GM18508 (cell line): Measurements from ENCODE around the gene ZNF530.

Experiments used
- ATAC-seq: cut with Tn5 transposase; IDR thresholded peaks from one replicate; pipeline ENCODE4 v1.9.1; 2021; ENCODE audit warnings: moderate number of reproducible peaks; ENCODE audit not compliant: insufficient read depth, unreplicated experiment

ZNF530 gene

DNA sequence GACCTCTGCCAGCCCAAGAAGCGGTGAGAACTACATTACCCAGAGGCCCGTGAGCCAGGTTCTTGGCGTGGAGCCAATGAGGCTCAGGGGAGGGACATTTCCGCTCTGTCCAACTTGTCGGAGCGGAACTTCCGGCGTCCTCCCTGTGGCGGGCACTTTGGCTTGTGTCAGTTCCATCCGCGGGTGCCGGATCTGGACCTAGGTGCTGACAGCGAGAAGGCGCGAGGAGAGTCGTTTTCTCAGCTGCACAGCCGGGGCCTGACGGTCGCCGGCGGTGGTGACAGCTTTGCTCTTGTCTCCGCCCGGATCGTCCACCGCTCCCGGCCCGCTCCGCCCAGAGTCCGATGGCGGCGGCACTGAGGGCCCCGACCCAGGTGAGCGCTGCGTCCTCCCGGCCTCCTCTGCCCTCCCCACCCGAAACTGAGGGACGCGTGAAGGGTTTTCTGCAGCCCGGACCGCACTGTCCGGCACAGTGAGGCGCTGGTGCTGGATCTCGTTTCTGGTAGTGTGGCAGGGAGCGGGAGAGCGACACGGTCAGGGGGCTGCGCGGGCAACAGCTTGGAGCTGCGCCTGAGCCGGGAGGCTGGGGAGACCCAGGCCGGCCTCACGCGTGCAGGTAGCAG lies at the start of gene ZNF530:
Gene ZNF530 (plus strand): TSS at position 125 of the 623 bp plus-strand sequence. CDS start 4,461 bp downstream, outside the sequence.
- ATAC-seq: peak; percentile 84

DNA sequence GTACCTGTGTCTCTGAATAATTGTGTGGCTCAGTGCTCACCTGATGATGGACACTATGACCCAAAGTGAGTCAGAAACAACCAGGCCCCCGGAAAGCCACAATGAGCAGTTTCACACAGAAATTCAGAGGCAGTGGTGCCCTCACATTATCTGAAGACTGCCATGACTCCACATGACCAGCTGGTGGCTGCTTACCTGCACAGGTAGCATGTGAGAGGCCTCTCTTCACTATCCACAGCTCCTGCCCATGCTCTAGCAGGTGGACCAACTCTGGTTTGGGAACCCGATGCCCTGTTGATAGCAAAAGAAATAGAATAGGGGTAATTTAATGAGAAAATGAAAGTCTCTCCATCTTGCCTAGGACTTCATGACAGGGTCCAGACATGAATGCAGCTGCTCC lies 47.3 kb upstream of the ZNF530 start:
- ATAC-seq: no peak

DNA sequence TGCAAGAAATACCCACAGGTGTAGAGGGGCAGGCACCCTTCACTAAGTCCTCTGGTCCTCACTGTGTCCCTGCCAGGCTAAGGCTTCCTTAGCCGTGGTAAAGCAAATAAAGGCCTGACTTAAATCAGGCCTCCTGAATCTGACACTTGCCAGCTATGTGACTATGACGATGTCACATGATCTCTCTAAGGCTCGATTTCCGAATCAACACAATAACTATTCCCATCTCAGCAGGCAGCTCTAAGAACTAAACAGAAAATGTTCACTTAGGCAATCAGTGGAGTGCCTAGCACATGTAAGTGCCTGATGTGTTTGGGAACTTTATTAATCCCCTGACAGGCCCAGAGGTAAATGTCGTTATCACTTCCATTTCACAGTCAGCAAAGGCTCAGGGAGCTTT lies 42.0 kb upstream of the ZNF530 start:
- ATAC-seq: no peak

DNA sequence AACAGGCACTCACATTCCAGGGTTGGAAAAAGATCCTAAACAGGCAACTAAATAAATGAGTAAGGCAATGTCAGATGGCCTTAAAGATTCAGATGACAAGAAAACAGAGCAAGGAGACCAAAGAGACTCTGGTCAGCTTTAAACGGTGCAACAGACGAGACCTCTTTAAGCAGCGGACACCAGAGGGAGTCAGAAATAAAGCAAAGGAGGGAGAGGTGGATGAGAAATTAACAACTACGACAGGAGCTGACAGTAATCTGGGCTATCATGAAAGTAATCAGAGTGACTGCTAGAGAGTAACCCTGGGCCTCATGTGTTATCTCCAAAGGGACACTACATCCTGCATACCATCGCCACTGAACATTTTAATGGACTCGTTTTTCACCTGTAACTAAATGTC lies 41.2 kb upstream of the ZNF530 start:
- ATAC-seq: no peak

DNA sequence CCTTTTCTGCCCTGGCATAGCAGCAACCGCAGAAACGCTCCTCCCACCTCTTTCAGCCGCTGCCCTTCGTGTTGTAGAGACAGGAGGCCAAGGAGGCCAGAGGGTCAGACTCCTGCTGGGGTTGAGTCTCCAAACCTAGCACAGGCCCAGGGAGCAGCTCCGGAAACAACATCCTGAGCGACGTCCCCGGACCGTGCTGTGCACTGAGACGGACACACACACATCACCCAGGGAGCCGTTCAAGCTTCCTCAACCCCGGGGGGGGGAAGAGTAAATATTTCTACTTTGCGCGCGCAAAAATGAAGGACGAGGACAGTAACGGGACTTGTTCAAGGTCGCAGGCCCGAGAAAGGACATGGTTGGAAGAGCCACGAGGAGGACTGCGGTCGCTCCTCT lies 40.7 kb upstream of the ZNF530 start:
- no peak for ATAC-seq

DNA sequence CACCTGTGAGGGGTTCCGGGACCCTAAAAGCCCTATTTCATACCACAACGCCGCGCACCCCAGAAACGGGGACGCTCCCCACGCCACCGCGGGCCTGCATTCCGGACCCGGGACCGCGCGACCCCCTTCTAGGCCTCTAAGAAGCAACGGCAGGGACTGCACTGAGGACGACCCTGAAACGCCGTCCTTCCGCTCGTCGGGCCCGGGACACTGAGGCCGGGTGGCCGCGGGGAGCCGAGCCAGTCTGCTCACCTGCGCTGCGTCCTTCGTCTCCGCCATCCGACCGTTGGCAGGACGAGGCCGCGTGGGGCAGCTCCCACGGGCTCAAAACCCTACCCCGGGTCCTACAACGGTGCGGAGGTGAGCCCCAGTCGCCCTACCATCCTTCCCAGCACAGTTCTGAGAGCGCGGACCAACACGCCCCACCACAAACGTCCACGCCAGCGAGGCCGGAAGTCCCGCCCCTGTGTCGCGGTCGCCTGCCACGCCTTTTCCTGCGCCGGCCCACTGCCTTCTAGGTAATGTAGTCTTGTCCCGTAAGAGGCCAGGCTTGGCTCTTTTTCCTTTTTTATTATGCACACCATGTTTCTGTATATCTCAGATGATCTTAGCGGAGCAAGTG lies 40.2 kb upstream of the ZNF530 start, which contains the start of gene ZNF550:
Gene ZNF550 (minus strand): TSS at position 460 of the 622 bp plus-strand sequence. CDS start 181 bp downstream, at position 279.
- no peak for ATAC-seq

DNA sequence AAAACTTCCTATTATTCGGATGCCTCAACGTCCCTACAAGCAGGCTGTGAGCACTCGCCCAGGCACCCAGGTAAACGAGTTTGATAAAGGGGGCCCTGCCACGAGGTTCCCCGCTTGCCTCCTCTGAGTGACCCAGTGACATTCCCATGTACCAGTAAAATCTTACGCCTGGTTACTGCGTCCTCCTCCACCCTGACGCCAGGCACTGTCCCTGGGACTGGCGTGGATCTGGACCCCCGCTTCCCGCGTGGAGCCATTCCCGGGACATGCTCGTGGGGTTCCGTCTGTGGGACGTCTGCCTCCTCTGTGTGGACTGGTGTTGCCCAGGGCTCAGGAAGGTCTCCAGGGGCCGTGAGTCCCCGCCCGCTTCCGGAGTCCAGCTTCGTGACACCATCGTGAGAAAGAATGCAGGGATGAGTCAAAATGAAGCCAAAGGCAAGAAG lies 39.6 kb upstream of the ZNF530 start:
- ATAC-seq: no peak

DNA sequence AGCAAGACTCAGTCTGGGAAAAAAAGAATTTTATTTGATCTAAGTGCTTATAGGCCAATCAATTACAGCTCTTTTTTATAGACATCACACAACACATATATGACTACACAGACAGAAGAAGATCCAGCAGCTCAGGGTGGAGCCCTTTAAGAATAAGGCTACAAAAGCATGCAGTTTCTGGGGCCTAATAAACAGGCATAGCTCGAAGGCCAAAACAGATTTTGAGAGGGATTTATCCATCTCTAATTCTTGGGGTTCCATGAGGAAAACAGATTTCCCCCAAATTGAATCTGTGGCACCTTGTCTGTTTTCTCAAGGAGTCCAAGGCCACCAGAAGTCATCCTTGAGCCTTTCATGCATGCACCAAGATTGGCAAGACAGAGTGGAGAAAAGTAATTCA lies 36.1 kb upstream of the ZNF530 start:
- ATAC-seq: no peak

DNA sequence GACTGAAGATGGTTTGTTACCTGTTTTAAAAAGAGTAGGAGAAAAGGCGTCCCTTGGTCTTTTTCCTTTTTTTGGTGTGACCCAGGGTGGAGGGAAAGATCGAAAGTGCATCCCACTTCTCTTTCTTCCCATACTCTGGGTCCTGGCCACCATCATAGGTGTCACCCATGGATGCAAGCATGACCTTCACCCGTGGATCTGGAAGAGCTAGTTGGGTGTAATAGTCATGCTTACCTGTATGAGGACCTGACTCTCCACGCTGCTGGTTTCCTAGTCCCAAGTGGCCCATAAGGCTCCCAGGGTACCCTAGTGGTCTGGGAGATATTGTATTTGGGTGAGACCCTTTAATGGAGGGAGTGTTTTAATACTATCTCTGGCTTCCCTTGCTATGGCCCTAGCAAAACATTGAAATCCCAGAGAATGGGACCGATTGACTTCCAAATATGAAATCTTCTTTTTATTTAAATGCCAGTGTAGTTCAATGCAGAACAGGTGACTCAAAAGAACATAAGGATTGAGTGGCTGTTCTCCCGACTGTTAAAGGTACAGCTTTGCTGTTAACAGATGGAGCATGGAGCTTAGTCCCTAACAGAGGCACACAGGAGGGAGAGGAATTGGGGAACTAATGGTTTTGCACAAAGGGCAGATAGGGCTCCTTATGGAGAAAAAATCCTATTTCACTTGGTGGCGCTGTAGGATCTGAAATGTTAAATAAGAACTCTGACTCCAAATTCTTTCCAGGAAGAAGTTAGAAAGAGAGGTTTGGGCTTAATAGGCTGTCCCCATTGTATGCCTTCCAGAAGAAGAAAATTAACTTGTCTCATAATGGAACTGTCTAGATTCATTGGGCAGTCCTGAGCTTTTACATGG lies 33.1 kb upstream of the ZNF530 start:
- no peak for ATAC-seq

DNA sequence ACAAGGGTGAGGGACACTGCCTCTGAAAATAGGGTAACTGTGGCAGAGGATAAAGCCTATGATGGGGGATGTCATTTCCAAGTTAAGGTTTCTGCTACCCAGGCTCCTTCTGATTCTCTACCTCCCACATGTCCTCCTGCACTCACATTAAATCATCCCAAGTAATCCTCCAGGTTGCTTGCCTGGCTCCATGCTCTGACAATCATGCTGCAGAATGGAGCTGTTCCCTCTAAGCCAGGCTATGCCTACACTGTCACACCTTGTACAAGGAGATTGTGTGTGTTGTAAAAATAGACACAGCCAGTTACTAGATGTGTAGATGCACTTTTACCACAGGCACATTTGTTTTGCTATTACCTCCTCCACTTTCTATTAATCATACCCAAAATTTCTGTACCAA lies 29.0 kb upstream of the ZNF530 start:
- no peak for ATAC-seq

DNA sequence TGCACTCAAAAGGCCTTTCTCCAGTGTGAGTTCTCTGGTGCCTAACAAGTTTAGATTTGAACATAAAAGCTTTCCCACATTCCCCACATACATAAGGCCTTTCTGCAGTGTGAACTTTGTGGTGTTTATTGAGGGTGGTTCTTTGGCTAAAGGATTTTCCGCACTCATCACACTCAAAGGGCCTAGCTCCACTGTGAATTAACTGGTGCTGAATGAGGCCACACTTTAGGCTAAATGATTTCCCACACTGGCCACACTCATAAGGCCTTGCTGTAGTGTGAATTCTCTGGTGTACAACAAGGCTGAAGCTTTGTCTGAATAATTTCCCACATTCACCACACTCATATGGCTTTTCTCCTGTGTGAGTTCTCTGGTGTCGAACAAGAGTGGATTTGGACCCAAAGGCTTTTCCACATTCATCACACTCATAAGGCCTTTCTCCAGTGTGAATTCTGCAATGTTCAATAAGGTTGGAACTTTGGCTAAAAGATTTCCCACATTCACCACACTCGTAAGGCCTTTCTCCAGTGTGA lies 27.2 kb upstream of the ZNF530 start:
- ATAC-seq: no peak

DNA sequence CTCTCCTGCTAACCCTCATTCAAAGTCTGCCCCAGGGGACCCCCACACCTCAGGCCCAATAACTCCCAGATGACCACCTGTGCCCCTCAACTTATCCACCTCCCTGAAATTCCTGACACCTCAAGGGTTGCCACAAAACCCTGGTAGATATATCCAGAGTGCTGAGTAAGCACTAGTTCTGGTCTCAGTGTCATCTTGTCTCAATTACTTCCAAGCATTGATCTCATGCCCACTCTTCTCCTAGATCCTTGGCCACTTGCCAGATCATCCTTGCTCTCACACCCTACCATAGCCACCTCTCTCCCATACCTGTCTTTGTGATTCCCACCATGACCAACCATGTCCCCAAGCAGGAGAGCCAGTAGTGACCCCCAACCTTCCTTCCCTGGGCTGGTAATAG lies 23.0 kb upstream of the ZNF530 start:
- no peak for ATAC-seq

DNA sequence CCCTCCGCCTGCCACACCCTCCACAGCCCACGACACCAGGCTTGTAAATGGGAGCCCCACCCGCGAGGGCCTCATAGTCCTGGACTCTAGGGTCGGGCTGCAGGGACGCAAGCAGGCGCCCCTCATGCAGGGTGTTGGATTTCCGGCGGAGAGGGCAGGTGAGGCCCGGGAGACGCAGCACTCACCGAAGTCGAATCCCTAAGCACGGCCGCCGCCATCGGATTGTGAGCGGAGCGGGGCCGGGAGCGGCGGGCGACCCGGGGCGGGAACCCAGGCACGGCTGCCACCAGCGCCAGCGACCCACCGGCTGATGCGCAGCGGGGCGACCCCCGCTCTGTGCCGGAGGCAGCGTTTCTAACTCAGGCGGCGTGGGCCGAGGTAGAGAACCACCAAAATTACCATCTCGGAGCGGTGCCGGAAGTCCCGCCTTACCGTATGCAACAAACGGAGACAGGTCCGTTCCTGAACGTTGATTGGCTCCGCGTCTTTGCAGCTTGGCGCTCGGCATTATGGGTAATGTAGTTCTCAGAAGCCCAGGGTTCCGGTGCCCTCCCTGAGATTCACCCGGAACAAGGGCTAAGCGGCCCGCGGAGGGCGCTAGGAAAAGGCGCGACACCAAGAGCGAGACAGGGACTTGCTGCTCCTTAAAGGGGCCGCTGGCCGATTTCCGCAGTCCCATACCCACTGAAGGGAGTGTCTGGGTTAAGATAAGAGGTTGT lies 21.0 kb upstream of the ZNF530 start, which contains the start of gene ZNF416:
Gene ZNF416 (minus strand): TSS at position 425 of the 719 bp plus-strand sequence. CDS start 207 bp downstream, at position 218.
- peak; percentile 94 for ATAC-seq

DNA sequence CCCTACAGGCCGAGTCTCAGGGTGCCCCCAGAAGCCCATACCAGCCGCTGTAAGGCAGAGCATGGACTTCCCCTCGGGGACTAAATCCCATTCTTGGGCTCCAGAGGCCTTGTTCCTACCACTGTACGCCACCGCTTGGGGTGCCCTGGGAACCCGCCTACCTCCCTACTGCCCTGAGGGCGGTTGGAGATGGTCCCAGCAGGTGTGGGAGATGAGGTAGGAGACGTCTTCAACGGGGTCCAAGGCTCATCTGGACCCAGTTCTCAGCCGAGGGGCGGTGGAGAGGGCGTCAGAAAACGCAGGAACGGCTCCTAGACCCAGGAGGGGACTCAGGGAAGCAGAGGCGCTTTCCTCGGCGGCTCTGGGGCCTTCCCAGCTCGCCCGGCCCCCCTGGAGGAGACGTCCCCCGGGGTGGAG lies 16.6 kb upstream of the ZNF530 start:
- no peak for ATAC-seq

DNA sequence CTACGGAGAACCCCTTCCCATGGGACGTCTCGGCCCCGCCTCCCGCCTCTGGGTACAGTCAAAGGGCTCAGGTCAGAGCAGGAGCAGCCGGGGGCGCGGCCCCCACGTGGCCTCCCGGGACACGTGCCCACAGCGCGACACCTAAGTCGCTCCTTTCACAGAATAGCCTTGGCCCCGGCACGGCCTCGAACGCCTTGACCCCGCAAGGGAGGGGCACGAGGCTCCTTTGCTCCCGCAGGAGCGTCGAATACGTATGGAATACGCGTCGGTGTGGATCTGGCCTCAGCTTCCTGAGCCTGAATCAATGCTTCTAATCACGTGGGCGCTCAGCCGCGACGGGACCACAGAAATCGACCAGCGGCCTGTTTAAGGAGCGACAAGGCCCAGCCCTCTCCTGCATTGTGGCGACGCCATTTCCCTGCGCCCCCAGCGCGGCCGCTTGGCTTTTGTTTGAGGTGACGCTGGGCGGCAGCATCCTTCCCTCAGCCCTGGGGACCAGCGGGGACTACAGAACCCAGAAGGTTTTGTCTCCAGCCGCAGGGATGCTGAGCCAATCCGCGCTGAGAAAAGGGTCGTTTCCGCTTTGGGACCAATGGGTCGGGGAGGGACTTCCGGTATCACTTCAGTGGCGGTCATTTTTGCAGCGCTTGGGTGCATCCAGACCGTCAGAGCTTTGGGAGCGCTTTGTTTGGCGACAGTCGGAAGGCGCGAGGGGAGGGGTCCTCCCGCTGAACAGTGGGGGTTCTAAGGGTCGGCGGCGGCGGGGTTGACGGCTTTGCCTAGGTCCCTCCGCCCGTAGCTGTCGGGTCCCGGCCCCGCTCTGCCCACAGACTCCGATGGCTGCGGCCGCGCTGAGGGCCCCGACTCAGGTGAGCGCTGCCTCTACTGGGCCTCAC lies 15.9 kb upstream of the ZNF530 start, which contains the start of gene ZIK1:
Gene ZIK1 (plus strand): TSS at position 625 of the 896 bp plus-strand sequence. CDS start 212 bp downstream, at position 837.
- ATAC-seq: peak; percentile 68

DNA sequence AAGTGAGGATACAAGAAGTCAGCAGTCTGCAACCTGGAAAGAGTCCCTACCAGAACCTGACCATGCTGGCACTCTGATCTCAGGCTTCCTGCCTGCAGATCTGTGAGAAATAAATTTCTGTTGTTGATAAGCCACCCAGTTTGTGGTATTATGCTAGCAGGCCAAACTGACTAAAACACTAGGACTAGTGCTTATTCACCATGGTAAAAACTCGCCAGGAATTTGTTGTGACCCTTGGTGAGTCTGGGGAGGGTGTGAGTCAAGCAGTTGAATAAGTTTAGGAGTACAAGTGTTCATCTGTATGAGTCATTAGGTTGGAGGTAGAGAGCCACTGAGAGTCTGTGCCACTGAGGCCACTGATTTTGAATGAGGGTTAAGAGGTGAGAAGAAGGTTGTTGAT lies 12.2 kb upstream of the ZNF530 start:
- ATAC-seq: no peak

DNA sequence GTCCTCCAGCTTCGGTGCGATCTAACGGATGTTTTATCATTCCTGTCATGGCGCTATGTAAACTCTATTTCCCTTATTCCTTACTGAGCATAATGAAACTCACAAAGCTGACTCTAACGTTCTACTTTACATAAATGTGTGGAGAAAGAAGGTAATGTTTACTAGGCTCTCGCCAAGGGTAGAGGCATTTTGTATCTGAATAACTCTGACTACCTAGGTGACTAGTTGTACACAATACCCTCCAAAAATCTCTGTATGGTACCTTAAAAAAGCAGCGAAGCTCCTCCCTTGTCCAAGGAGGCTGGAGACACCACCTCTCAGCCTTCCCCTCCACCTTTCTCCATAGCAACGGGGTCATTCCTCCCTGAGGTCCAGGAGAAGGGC lies 316 bp upstream of the ZNF530 start:
- no peak for ATAC-seq

DNA sequence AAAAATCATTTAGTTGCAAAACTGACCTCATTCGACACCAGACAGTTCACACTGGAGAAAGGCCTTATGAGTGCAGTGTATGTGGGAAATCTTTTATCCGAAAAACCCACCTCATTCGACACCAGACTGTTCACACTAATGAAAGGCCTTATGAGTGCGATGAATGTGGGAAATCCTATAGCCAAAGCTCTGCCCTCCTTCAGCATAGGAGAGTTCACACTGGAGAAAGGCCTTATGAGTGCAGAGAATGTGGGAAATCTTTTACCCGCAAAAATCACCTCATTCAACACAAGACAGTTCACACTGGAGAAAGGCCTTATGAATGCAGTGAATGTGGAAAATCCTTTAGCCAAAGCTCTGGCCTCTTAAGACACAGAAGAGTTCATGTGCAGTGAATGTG lies 7.2 kb downstream of the ZNF530 start:
- no peak for ATAC-seq

DNA sequence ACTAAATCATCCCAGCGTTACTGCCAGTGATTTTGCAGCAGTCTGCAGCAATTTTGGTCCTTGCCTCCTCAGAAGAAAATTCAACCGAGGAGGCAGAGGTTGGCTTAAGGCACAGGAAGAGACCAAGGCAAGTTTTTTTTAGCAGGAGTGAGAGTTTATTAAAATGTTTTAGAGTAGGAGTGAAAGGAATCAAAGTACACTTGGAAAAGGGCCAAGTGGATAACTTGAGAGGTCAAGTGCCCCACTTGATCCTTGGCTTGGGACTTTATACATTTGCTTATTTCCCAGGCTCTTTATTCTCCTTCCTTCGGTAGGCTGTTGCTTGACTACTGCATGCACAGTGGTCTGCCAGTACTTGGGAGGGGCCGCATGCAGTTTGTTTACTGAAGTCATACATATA lies 11.4 kb downstream of the ZNF530 start:
- ATAC-seq: no peak
